Testis (tissue), 3 donors: ENCODE results near the gene FDX2. TPM values are rescaled to one million over a fixed set of nuclear protein-coding genes. Genes with fewer than 3 reads are reported as not detected.

Experiments
- DNase-seq: peaks from one replicate; pipeline ENCODE4 v3.0.0-alpha.2; 2019
- H3K27ac ChIP-seq, 2 donors: fragments of 200-600 bp; sonication (generic); one replicate each; pipeline ENCODE4 v1.5.1; 2019
- H3K27me3 ChIP-seq: fragments of 200-600 bp; sonication (generic); one replicate; pipeline ENCODE4 v1.5.1; 2019
- H3K36me3 ChIP-seq: fragments of 200-600 bp; sonication (generic); one replicate; pipeline ENCODE4 v1.5.1; 2017; ENCODE audit warnings: low read depth; ENCODE audit errors: missing control alignments
- H3K4me1 ChIP-seq: fragments of 200-600 bp; sonication (generic); one replicate; pipeline ENCODE4 v1.5.1; 2019
- H3K4me3 ChIP-seq, 2 donors: fragments of 200-600 bp; sonication (generic); one replicate each; pipeline ENCODE4 v1.5.1; 2017 to 2019
- H3K9me3 ChIP-seq: fragments of 200-600 bp; sonication (generic); one replicate; pipeline ENCODE4 v1.5.1; 2017
- POLR2A ChIP-seq: fragments of 450-650 bp; IDR thresholded peaks from one replicate; pipeline ENCODE4 v1.6.1; 2017; ENCODE audit warnings: antibody characterized with exemption, mild to moderate bottlenecking, moderate library complexity
- WGBS, 2 donors: methylation state at CpG; one replicate each; pipeline ENCODE4 v1.1.5; 2018; 5-methylcytosine and 5-hydroxymethylcytosine counted together
- intact Hi-C: fragments of 100-400 bp; cut with DNase I; formaldehyde crosslinking; loops from one replicate; pipeline ENCODE4 v1.15.1; 2023; ENCODE audit warnings: low total_unique reads
- polyA plus RNA-seq: library from polyadenylated mRNA; stranded (reverse); fragments of 350-450 nt; fragmentation: Illumina TruSeq; extraction: RNeasy Lipid Tissue Mini Kit (QIAGEN cat#74804); gene quantifications from one replicate; pipeline ENCODE4 v1.2.3, GENCODE V29; 2014; ENCODE audit warnings: low read depth, low replicate concordance; ENCODE audit not compliant: insufficient read depth
- total RNA-seq, 2 donors: library from RNA; depleted of rRNA; stranded (reverse); fragments of >200 nt; gene quantifications; one replicate each; pipeline ENCODE4 v1.2.3, GENCODE V29; 2016
- TF ChIP-seq, protein P1 (sequence below), 3 experiments: fragments of 450-650 bp in 2 of 3; fragments of 200-600 bp in 1 of 3; sonication (generic) in 1 of 3; IDR thresholded peaks; one replicate each; pipeline ENCODE4 v1.5.1; 2016 to 2019; ENCODE audit warnings: antibody characterized with exemption in 3 of 3, mild to moderate bottlenecking in 2 of 3, moderate library complexity in 1 of 3

The FDX2 gene
- total and polyA plus RNA-seq, 3 donors from 2014 or later = 26.8 to 40.2 (median 35.7) TPM

DNA sequence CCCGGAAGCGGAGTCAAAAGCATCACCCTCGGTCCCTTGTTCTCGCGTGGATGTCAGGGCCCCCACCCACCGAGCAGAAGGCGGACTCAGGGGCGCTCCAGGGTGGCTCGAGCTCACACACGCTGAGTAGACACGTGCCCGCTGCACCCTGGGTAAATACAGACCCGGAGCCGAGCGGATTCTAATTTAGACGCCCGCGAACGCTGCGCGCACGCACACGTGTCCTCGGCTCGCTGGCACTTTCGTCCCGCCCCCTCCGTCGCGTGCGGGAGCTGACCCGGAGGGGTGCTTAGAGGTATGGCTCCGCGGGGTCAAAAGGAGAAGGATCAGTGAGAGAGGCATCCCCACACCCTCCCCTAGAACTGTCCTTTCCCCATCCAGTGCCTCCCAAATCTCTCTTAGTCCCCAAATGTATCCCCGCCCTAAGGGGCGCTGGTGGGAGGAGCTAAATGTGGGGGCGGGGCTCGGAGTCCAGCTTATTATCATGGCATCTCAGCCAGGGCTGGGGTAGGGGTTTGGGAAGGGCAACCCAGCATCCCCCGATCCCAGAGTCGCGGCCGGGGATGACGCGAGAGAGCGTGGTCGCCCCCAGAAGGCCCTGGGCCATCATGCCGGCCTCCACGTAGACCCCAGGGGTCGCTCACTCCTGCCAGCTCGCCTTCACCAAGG, 26.5 kb downstream of the FDX2 start:
- DNase-seq = no peak
- Histone ChIP-seq H3K9me3 (no peaks in the 10 kb centered on the region), H3K4me1 (peaks cover 40% of the 10 kb centered on the region), H3K27ac (no peak overlapping the region), H3K27me3 (peaks cover 5% of the 10 kb centered on the region), H3K4me3 (peak overlapping the region; percentile 4 to 38), H3K36me3 (no peaks in the 10 kb centered on the region)
- TF ChIP-seq, protein P1, sequence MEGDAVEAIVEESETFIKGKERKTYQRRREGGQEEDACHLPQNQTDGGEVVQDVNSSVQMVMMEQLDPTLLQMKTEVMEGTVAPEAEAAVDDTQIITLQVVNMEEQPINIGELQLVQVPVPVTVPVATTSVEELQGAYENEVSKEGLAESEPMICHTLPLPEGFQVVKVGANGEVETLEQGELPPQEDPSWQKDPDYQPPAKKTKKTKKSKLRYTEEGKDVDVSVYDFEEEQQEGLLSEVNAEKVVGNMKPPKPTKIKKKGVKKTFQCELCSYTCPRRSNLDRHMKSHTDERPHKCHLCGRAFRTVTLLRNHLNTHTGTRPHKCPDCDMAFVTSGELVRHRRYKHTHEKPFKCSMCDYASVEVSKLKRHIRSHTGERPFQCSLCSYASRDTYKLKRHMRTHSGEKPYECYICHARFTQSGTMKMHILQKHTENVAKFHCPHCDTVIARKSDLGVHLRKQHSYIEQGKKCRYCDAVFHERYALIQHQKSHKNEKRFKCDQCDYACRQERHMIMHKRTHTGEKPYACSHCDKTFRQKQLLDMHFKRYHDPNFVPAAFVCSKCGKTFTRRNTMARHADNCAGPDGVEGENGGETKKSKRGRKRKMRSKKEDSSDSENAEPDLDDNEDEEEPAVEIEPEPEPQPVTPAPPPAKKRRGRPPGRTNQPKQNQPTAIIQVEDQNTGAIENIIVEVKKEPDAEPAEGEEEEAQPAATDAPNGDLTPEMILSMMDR (IDR thresholded peaks at IDR 0.05) = no peak
- TF ChIP-seq POLR2A = no peak
- WGBS, 2 donors = 1 to 2% methylated on average over 42 to 48 of the region's 50 CpGs
- intact Hi-C loops = no loop called here

DNA sequence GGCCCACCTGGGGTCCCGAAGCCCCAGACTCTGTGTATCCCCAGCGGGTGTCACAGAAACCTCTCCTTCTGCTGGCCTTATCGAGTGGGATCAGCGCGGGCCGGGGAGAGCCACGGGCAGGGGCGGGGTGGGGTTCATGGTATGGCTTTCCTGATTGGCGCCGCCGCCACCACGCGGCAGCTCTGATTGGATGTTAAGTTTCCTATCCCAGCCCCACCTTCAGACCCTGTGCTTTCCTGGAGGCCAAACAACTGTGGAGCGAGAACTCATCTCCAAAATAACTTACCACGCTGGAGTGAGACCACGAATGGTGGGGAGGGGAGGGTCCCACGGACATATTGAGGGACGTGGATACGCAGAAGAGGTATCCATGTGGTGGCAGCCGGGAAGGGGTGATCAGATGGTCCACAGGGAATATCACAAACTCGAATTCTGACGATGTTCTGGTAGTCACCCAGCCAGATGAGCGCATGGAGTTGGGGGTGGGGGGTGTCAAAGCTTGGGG, 27.1 kb downstream of the FDX2 start:
- peaks cover 5% of the 10 kb centered on the region for H3K27me3 ChIP-seq
- no peak for DNase-seq
- intact Hi-C loops = no loop called here
- H3K4me3 ChIP-seq = no peak overlapping the region
- H3K36me3 ChIP-seq = no peaks in the 10 kb centered on the region
- H3K9me3 ChIP-seq = no peaks in the 10 kb centered on the region
- 10% methylated on average over 23 of the region's 23 CpGs for WGBS, 2 donors
- no peak for TF ChIP-seq POLR2A
- TF ChIP-seq, protein P1 (IDR thresholded peaks at IDR 0.05) = no peak
- H3K4me1 ChIP-seq = peaks cover 40% of the 10 kb centered on the region
- no peak overlapping the region for H3K27ac ChIP-seq

DNA sequence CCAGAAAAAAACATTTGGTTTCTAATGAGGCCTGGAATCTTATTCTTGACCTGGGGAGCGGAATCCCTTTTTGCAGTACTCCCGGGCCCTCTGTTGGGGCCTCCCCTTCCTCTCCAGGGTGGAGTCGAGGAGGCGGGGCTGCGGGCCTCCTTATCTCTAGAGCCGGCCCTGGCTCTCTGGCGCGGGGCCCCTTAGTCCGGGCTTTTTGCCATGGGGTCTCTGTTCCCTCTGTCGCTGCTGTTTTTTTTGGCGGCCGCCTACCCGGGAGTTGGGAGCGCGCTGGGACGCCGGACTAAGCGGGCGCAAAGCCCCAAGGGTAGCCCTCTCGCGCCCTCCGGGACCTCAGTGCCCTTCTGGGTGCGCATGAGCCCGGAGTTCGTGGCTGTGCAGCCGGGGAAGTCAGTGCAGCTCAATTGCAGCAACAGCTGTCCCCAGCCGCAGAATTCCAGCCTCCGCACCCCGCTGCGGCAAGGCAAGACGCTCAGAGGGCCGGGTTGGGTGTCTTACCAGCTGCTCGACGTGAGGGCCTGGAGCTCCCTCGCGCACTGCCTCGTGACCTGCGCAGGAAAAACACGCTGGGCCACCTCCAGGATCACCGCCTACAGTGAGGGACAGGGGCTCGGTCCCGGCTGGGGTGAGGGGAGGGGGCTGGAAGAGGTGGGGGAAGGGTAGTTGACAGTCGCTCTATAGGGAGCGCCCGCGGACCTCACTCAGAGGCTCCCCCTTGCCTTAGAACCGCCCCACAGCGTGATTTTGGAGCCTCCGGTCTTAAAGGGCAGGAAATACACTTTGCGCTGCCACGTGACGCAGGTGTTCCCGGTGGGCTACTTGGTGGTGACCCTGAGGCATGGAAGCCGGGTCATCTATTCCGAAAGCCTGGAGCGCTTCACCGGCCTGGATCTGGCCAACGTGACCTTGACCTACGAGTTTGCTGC, 28.7 kb downstream of the FDX2 start, which contains the start of gene ICAM4:
ICAM4 (plus strand) TSS at position 153 of the 935 bp plus-strand sequence; CDS start at position 211, 58 bp downstream.
- no peaks in the 10 kb centered on the region for H3K27me3 ChIP-seq
- WGBS, 2 donors = 1 to 6% methylated on average over 33 to 49 of the region's 59 CpGs
- intact Hi-C loops = no loop called here
- TF ChIP-seq, protein P1 (IDR thresholded peaks at IDR 0.05) = no peak
- TF ChIP-seq POLR2A = no peak
- DNase-seq = peak; percentile 61
- peak within 1 kb of the TSS in 1 of 2 donors; percentile 15 for H3K4me3 ChIP-seq
- peaks cover 40% of the 10 kb centered on the region for H3K4me1 ChIP-seq
- no peaks in the 10 kb centered on the region for H3K36me3 ChIP-seq
- no peaks in the 10 kb centered on the region for H3K9me3 ChIP-seq
- no peak within 1 kb of the TSS for H3K27ac ChIP-seq

DNA sequence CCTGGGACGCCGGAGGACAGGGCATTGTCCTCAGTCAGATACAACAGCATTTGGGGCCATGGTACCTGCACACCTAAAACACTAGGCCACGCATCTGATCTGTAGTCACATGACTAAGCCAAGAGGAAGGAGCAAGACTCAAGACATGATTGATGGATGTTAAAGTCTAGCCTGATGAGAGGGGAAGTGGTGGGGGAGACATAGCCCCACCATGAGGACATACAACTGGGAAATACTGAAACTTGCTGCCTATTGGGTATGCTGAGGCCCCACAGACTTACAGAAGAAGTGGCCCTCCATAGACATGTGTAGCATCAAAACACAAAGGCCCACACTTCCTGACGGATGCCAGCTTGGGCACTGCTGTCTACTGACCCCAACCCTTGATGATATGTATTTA, 30.4 kb downstream of the FDX2 start:
- intact Hi-C loops = no loop called here
- no peak overlapping the region for H3K27ac ChIP-seq
- H3K4me1 ChIP-seq = peaks cover 29% of the 10 kb centered on the region
- no peak for DNase-seq
- 91 to 93% methylated on average over 4 of the region's 4 CpGs for WGBS, 2 donors
- H3K4me3 ChIP-seq = no peak overlapping the region
- H3K36me3 ChIP-seq = no peaks in the 10 kb centered on the region
- no peak for TF ChIP-seq POLR2A
- TF ChIP-seq, protein P1 (IDR thresholded peaks at IDR 0.05) = no peak
- no peaks in the 10 kb centered on the region for H3K27me3 ChIP-seq
- no peaks in the 10 kb centered on the region for H3K9me3 ChIP-seq
